Measurements from ENCODE around the gene SERPINB1.
A peak's percentile ranks its signal among the peaks of the same experiment; 100 is the strongest.
"Not testable (repeated sequence)": the region's sequence is repeated elsewhere in the genome, so short reads cannot be mapped to it uniquely, and the experiment has no call there.

The SERPINB1 gene

GRCh38 chr6:2881423-2881822, 39.8 kb upstream of the SERPINB1 start:
- intact Hi-C loops (cut with DNase I; ENCODE audit: low total_unique reads) = no loop called here
- Histone ChIP-seq H3K36me3 (no peaks in the 10 kb centered on the region), H3K27me3 (no peaks in the 10 kb centered on the region), H3K4me3 (no peak overlapping the region), H3K4me1 (peaks cover 0 to 15% (median 9%) of the 10 kb centered on the region in 4 donors), H3K27ac (no peak overlapping the region), H3K9me3 (no peaks in the 10 kb centered on the region)
- DNase-seq = no peak
- TF ChIP-seq CTCF (IDR thresholded peaks at IDR 0.05) = no peak

- H3K27me3 ChIP-seq; H3K4me3 ChIP-seq; H3K27ac ChIP-seq; DNase-seq; intact Hi-C loops (cut with DNase I; ENCODE audit: low total_unique reads); H3K9me3 ChIP-seq; H3K36me3 ChIP-seq: not testable (repeated sequence)
- peaks cover 0 to 23% (median 17%) of the 10 kb centered on the region in 4 donors for H3K4me1 ChIP-seq
Measured at GRCh38 chr6:2880156-2880555, 38.5 kb upstream of the SERPINB1 start.

GRCh38 chr6:2877960-2878359, 36.3 kb upstream of the SERPINB1 start:
- no peak for DNase-seq
- no peak for TF ChIP-seq CTCF (IDR thresholded peaks at IDR 0.05)
- intact Hi-C loops (cut with DNase I; ENCODE audit: low total_unique reads) = no loop called here
- Histone ChIP-seq H3K9me3 (no peaks in the 10 kb centered on the region), H3K36me3 (no peaks in the 10 kb centered on the region), H3K27me3 (no peaks in the 10 kb centered on the region), H3K4me3 (no peak overlapping the region), H3K4me1 (peaks cover 0 to 28% (median 19%) of the 10 kb centered on the region in 4 donors), H3K27ac (no peak overlapping the region)

- intact Hi-C loops (cut with DNase I; ENCODE audit: low total_unique reads) = no loop called here
- peak overlapping the region; percentile 54 to 58 for H3K4me3 ChIP-seq
- DNase-seq = no peak
- no peak for TF ChIP-seq CTCF (IDR thresholded peaks at IDR 0.05)
- peaks cover 0 to 28% (median 19%) of the 10 kb centered on the region in 4 donors for H3K4me1 ChIP-seq
- H3K27me3 ChIP-seq = no peaks in the 10 kb centered on the region
- H3K36me3 ChIP-seq = no peaks in the 10 kb centered on the region
- peak overlapping the region; percentile 54 to 63 for H3K27ac ChIP-seq
- no peaks in the 10 kb centered on the region for H3K9me3 ChIP-seq
Measured at GRCh38 chr6:2877057-2877882, 35.6 kb upstream of the SERPINB1 start.

- H3K27ac ChIP-seq = peak overlapping the region; percentile 54 to 63
- no peaks in the 10 kb centered on the region for H3K27me3 ChIP-seq
- intact Hi-C loops (cut with DNase I; ENCODE audit: low total_unique reads) = no loop called here
- no peaks in the 10 kb centered on the region for H3K9me3 ChIP-seq
- no peaks in the 10 kb centered on the region for H3K36me3 ChIP-seq
- TF ChIP-seq CTCF (IDR thresholded peaks at IDR 0.05) = no peak
- H3K4me3 ChIP-seq = peak overlapping the region; percentile 54 to 58
- DNase-seq = peak; percentile 63 to 83
- peaks cover 0 to 28% (median 19%) of the 10 kb centered on the region in 4 donors for H3K4me1 ChIP-seq
Measured at GRCh38 chr6:2876210-2877056, 34.8 kb upstream of the SERPINB1 start.
